Sciatic nerve (tissue), 2 donors: ENCODE measurements around the gene ALOX5AP. TPM values are rescaled to one million over a fixed set of nuclear protein-coding genes. Genes with fewer than 3 reads are reported as not detected.

Experiments
- ATAC-seq: fragments of 200-7000 bp; cut with Tn5 transposase; one replicate; pipeline ENCODE4 v1.9.1; 2020; ENCODE audit warnings: mild to moderate bottlenecking, moderate library complexity
- DNase-seq: peaks from one replicate; pipeline ENCODE4 v3.0.0-alpha.2; 2020; ENCODE audit warnings: low spot score
- intact Hi-C: fragments of 100-400 bp; cut with DNase I; formaldehyde crosslinking; loops from one replicate; pipeline ENCODE4 v1.14.2; 2022
- total RNA-seq: library from RNA; stranded (reverse); fragmentation: NEBNext Ultra II Directional; extraction: Animal tissue kit (Norgen Biotek cat#: 25700); gene quantifications from one replicate; pipeline ENCODE4 v1.2.1, GENCODE V29; 2021
- donor health status: DM: no; HTN: no; CAD: no.
- donor health status: DM: no; HTN: no; CAD: no.

Gene ALOX5AP
- total RNA-seq, 1 donor from 2014 or later, result 21.8 TPM

- no peak for ATAC-seq
- intact Hi-C loops, result loop anchor here (10.0 kb wide), 1 partner anchor 60 kb away; no protein-coding TSS in a partner anchor
Observed at GRCh38 chr13:30805132-30805537, 69.8 kb downstream of the ALOX5AP start.

GRCh38 chr13:30805603-30806011, 70.3 kb downstream of the ALOX5AP start:
- intact Hi-C loops, result loop anchor here (10.0 kb wide), 1 partner anchor 59 kb away; no protein-coding TSS in a partner anchor
- peak; percentile 11 for ATAC-seq
- DNase-seq, result peak; percentile 77

More at GRCh38 chr13:30805132-30805537, 69.8 kb downstream of the ALOX5AP start:
- DNase-seq, result no peak

DNA sequence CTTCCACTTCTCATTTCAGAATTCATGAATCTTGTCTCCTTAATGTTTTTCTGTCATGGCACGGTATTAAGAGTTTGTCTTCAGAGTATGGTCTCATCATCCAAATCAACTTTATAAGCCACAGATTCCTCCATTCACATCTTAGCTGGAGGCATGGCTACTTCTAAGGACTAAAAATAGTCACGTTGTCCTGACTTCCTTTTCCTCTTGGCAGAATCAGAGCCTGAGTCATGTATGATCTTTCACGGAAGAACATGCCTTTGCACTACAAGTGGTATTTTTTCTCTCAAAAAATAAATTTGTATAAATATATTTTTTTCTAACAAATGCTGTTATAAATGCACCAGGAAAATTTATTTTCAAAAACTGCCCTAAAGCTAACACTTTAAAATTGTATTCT, 71.4 kb downstream of the ALOX5AP start:
- ATAC-seq, result no peak
- intact Hi-C loops, result loop anchor here (10.0 kb wide), 1 partner anchor 58 kb away; no protein-coding TSS in a partner anchor
- no peak for DNase-seq

GRCh38 chr13:30807392-30807791, 72.0 kb downstream of the ALOX5AP start:
- no peak for ATAC-seq

GRCh38 chr13:30808600-30808999, 73.3 kb downstream of the ALOX5AP start:
- DNase-seq, result peak; percentile 10
- intact Hi-C loops, result loop anchor here (10.0 kb wide), 1 partner anchor 56 kb away; no protein-coding TSS in a partner anchor
- no peak for ATAC-seq

More at GRCh38 chr13:30807392-30807791, 72.0 kb downstream of the ALOX5AP start:
- intact Hi-C loops, result loop anchor here (10.0 kb wide), 1 partner anchor 57 kb away; no protein-coding TSS in a partner anchor
- peak; percentile 48 for DNase-seq

GRCh38 chr13:30809787-30810186, 74.4 kb downstream of the ALOX5AP start:
- DNase-seq (peak; percentile 32), ATAC-seq (no peak)
- intact Hi-C loops, result loop anchor here (10.0 kb wide), 1 partner anchor 55 kb away; no protein-coding TSS in a partner anchor

GRCh38 chr13:30810261-30810701, 74.9 kb downstream of the ALOX5AP start:
- intact Hi-C loops, result no loop called here
- DNase-seq, result no peak
- peak; percentile 17 for ATAC-seq

GRCh38 chr13:30810801-30811200, 75.5 kb downstream of the ALOX5AP start:
- DNase-seq (peak; percentile 43), ATAC-seq (no peak)
- intact Hi-C loops, result no loop called here

Other genes starting within 250 kb of the ALOX5AP start
- gene USPL1, start 117.6 kb upstream of the ALOX5AP start, total RNA-seq, result 24.3 TPM
- 73.2 TPM for gene MEDAG, start 170.7 kb downstream of the ALOX5AP start, total RNA-seq
- gene TEX26, start 197.1 kb downstream of the ALOX5AP start, total RNA-seq, result 0.31 TPM